Ureter (tissue), 1 donor: ENCODE data around the gene RHOT2. TPM values are rescaled to one million over a fixed set of nuclear protein-coding genes. Genes with fewer than 3 reads are reported as not detected.

Experiments used
- DNase-seq: peaks from one replicate; pipeline ENCODE4 v3.0.0-alpha.2; 2020; ENCODE audit warnings: low spot score
- total RNA-seq: library from RNA; stranded (reverse); gene quantifications from one replicate; pipeline ENCODE4 v1.2.4, GENCODE V29; 2023
- donor health status: DM: yes; HTN: yes; CAD: no.

Gene RHOT2
- 129 TPM for total RNA-seq

GRCh38 chr16:667780-668518 is at the start of gene RHOT2:
RHOT2 (plus strand) TSS chr16:668132; CDS start chr16:668200, 68 bp downstream.
- peak; percentile 95 for DNase-seq

DNA sequence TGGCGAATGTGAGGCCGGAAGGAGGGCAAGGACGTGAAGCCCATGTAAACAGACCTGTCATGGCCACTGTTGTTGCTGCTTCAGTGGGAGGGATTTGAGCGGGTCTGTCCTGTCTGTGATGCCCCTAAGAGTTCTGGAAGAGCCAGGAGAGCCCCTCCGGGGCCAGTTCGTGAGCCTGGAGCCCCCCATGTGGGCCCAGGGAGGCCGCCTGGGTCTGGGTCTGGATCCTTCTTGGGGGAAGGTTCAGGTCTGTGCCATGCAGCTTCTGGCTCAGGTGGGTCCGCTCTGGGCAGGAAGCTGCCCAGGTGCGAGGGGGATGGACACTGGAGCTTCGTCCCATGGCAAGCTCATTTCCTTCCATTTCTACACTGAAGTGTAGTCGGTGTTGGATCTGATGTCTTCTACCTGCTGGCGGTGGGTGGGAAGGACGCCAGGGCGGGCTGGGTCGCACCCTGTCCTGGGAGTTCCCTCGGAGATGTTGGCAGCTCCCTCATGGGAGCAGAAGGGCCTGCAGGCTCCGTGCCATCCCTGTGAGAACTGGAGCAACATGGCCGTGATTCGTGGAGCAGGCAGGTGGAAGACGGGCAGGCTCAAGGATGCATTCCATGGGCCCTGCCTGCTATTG is 48.3 kb upstream of the RHOT2 start:
- no peak for DNase-seq

GRCh38 chr16:620700-621525 is 47.0 kb upstream of the RHOT2 start:
- DNase-seq: no peak

DNA sequence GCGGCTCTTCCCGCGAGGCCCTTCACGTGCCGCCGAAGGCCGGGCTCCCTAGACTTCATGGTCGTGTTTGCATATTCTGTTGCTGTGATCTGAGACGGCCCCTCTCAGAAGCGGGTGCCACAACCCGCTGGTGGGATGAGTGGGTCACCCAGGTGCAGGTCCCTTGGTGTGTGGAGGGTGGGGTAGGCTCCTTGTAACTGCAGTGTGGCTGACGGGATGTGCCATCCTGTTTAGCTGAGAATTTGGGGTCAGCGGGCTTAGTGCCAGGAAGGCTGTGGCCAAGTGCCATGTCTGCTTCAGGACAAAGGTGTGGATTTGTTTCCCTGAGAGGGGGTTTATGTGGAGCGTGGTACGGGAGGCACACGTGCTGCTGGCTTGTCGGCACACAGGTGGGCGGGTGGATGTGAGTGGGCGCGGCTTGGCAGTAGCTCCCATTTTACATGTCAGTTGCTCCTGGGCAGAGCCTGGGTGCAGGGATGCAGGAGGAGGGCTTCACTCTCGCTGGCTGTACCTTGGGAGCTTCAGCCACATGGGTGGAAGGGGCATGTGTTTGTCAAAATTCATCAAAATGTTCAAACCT is 46.3 kb upstream of the RHOT2 start:
- no peak for DNase-seq

DNA sequence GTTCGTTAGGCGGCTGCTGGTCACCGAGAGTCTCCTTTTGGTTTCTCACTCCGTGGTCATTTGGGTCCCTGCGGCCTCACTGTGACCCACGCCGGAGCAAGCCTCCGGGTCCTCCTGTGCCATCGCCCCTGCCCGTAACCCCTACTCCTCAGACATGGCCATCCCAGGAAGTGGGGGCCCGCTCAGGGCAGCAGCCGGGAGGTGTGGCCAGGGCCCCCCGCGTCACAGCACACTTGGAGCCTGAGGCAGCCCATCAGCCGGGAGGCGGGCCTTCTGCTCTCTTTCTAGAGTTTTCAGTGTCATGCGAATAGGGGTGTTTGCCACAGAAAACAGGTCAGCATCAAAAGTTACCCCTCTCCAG is 45.0 kb upstream of the RHOT2 start:
- no peak for DNase-seq

DNA sequence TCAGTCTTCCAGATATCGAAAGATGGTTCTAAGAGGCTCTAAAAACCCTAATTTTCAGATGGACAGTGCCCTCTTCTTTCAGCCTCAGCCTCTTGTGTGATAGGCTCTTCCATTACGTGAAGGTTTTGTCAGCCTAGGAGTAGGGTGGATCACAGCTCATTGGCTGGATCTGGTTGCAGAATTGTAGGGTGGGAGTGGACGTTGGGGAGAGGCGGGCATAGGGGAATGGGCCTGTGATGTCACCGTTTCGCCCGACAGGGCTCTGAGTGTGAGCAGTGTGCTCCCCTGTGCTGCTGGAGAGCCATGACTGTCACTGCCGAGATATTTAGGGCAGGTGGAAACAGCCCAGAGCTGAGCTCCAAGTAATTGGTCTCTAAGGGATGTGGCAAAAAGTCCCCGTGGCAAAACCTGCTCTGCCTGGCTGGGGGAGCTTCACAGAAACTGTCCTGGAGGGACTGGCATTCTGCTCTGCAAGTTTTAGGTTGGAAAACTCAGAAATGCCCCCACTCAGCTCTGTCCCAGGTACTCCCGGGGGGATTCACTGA is 43.3 kb upstream of the RHOT2 start:
- DNase-seq: no peak

DNA sequence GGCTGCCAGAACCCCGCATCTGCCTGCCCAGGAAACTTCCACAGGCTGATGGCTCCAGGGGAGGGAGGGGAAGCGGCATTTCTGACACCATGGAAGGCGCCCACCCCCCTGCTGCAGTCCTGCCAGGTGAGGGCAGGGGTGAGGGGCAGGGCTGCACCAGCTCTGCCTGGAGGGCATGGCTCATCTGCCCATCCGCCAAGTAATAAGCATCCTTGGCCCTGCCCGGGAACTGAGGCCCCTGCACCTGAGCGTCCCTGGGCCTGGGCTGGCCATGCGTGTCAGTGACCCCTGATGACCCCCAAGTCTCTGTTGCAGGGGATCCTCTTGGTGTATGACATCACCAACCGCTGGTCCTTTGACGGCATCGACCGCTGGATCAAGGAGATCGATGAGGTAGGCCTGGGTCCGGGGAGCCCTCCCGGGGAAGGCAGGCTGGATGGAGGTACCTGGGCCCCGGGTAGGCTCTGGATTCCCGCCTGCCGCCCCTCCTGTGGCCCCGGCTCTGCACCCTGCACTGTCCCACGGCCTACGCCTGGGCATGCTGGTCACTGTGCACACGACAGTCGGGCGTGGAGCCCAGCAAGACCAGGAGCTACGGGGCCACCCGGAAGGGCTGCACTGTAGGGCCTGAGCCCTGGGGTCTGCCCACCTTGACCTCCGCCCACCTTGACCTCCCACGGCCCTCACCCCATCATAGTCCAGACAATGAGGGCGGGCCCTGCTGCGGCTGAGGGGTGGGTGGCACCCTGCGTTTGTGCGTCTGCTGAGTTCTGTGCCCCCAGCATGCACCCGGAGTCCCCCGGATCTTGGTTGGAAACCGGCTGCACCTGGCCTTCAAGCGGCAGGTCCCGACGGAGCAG is 42.6 kb upstream of the RHOT2 start:
- no peak for DNase-seq

- no peak for DNase-seq
These were observed 41.8 kb upstream of the RHOT2 start for GRCh38 chr16:625977-626765.

DNA sequence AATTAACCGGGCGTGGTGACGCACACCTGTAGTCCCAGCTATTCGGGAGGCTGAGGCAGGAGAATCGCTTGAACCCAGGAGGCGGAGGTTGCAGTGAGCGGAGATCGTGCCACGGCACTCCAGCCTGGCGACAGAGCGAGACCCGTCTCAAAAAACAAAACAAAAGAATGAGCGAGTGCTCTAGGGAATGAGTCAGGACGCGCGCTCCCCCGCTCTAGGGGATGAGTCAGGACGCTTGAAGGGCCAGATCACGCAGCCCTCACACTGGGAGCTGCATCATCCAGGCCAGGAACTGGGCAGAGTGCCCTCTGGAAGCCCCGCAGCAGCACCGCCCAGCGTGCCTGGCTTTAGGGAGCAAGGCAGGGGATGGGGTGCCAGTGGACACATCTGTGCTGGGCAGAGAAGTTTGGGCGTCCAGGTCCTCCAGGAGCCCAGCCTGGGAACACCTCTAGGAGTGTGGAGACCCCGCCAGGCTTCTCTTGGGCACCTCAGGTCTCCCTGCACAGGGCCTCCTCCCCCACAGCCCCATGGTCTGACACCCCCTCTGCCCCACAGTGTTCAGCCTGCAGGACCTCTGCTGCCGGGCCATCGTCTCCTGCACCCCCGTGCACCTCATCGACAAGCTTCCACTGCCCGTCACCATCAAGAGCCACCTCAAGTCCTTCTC is 41.0 kb upstream of the RHOT2 start:
- DNase-seq: no peak

DNA sequence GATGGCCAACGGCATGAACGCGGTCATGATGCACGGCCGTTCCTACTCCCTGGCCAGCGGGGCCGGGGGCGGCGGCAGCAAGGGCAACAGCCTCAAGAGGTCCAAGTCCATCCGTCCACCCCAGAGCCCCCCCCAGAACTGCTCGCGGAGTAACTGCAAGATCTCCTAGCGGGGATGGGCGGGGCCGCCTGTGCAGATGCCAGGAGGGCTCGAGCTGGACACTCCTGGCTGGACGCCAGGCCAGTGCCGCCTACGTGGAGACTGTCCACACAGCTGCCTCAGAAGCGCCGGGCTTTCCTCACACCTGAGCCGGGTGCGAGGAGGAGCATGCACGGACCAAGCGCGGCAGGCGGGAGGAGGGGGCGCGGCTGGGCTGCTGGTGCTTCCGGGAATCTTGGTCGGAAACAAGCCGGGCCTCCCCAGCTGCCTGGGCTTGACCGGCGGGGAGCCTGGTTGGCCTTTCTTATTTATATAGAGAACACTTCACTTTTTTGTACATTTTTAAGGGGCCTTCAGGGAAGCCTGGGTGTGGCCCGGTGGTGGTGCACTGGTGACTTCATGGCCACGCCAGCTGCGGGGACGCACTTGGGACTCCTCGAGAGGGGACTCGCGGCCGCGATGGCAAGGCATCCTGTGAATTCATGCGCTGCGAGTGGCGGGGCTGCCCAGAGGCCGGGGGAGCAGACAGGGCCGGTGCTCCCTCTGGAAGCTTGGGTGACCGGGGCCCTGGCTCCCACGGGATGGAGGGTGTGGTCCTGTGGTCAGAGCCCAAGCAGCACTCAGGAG is 40.3 kb upstream of the RHOT2 start:
- DNase-seq: no peak

DNA sequence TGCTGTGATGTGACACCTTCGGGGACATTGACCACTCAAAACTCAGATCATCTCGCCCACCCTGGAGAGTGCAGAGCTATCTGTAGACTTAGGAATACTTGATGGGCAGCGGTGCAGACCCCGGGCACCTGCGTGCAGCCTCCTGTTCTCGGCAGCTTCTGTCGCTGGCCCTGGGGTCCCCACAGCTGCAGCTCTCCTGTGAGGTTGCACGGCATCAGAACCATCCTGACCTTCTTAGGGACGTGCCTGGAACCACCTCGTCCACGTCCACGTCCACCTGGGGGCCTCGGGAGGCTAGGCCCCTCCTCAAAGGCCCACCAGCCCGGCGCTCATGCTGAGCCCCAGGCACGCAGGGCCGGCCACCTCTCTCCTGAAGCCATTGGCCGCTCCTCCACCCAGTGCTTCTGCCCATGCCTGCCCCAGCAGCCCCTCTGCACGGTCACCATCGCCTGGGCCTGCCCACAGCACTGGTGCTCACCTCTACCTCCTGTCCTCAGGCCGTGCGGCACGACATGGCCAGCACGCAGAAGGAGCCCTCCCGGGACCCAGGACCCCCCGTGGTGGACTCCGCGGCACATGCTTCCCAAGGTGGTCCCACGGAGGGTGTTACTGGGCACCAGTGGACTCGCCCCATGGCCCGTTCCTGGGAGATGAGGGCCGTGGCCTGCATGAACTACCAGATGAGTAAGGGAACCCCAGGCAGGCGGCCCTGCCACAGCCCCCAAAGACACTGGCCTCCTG is 39.4 kb upstream of the RHOT2 start:
- no peak for DNase-seq

GRCh38 chr16:629185-629832 is 38.6 kb upstream of the RHOT2 start:
- DNase-seq: no peak

DNA sequence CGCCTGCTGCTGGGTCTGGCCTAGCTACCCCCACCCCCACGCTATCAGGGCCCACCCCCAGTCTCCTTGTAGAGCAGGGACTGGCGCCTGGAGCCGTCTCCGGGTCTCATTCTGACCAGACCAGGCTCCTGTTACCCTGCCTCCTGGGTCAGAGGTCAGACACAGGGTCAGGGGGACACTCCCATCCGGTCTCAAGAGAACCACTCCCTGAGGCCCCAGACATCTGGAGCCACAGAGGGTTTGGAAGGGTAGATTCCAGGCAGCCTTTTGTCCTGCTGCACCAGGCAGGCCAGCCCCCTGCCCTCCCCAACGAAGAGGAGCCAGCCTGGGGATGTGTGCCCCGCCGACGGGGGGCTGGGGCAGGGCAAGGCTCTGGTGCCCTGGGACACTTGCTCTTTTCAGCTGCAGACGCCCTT is 38.1 kb upstream of the RHOT2 start:
- DNase-seq: no peak

DNA sequence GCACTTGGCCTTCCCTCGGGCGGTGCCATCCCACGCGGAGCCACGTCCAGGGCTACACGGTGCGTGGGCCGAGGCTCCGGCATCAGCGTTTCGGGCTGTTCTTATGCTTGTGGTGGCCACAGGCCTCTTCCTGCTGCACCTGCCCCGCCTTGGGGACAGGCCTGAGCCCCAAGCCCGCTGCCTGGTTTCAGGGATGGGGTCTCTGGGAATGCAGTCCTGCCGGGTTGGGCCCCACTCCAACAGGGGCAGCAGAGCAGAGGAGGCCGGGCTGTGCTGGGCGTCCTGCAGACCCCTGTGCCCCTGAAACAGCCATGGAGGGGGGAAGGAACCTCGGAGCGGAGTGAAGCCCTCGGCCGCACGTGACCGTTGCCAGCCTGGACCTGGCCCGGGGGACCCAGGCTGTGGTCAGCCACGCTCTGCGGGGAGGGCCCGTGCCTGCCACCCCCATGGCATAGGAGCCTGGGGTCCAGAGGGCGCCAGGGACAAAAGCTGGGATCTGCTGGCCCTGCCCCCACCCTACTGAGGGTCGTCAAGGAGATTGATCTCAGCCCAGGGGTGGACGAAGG is 37.6 kb upstream of the RHOT2 start:
- DNase-seq: no peak

DNA sequence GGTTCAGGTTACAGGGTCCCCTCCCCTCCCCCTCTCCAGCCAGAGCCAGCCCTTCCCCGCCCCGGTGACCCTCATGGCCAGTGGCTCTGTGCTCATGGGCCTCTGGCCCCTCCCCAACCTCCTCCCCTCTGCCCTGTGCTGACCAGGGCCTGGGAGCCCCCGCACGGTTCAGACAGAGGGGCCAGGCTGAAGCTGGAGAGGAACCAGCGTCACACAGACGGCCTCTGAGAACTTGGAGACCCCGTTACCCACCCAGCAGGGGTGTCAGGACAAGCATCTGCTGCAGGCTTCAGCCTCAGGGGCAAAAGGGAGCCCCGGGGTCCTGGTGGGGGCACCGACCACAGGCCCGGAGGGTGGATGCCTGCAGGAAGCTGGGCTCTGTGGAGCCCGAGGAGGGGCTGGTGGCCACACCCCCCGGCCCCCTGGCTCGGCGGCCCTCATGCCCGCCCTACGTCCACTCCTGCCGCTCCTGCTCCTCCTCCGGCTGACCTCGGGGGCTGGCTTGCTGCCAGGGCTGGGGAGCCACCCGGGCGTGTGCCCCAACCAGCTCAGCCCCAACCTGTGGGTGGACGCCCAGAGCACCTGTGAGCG is 37.0 kb upstream of the RHOT2 start, which contains the start of gene WFIKKN1:
TSS of gene WFIKKN1 (plus strand) at position 171 of the 591 bp plus-strand sequence. CDS start at position 440, 269 bp downstream.
- peak; percentile 46 for DNase-seq

DNA sequence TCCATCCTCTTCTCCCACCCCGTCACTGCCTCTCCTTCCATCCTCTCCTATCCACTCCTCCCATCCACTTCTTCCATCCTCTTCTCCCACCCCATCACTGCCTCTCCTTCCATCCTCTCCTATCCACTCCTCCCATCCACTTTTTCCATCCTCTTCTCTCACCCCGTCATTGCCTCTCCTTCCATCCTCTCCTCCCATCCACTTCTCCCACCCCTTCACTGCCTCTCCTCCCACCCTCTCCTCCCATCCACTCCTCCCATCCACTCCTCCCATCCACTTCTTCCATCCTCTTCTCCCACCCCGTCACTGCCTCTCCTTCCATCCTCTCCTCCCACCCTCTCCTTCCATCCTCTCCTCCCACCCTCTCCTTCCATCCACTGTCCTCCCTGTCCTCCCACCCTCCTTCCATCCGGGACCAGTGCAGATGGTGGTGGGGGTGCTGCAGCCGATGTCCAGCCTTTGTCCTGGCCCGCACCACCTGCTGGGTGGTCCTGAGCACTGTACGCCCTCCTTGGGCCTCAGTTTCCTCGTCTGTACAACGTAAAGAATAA is 36.0 kb upstream of the RHOT2 start:
- DNase-seq: no peak
